Gastrocnemius medialis (tissue), 4 donors: ENCODE results near the gene DSE. TPM values are rescaled to one million over a fixed set of nuclear protein-coding genes. Genes with fewer than 3 reads are reported as not detected.
A peak's percentile ranks its signal among the peaks of the same experiment; 100 is the strongest.

ENCODE experiments used
- ATAC-seq, 2 donors: fragments of 150-250 bp; one replicate each; pipeline ENCODE4 v1.9.1; 2016
- DNase-seq, 2 donors: peaks; one replicate each; pipeline ENCODE4 v3.0.0-alpha.2; 2019
- H3K27ac ChIP-seq, 4 donors: fragments of 200-600 bp; sonication (generic); 1 replicate in 1 of 4; 2 replicates in 3 of 4; pipeline ENCODE4 v1.5.1; 2016 to 2018; ENCODE audit warnings: mild to moderate bottlenecking in 2 of 4, moderate library complexity in 1 of 4
- H3K27me3 ChIP-seq, 3 donors: fragments of 200-600 bp; sonication (generic) in 2 of 3; 1 replicate in 1 of 3; 2 replicates in 2 of 3; pipeline versions ENCODE4 v1.5.1 to v1.6.0; 2016 to 2019; ENCODE audit warnings: mild to moderate bottlenecking in 1 of 3, moderate library complexity in 1 of 3
- H3K36me3 ChIP-seq, 2 donors: fragments of 200-600 bp; sonication (generic) in 1 of 2; one replicate each; pipeline ENCODE4 v1.5.1; 2017 to 2018
- H3K4me1 ChIP-seq, 2 donors: fragments of 200-600 bp; sonication (generic) in 1 of 2; one replicate each; pipeline ENCODE4 v1.5.1; 2016 to 2017; ENCODE audit warnings: mild to moderate bottlenecking in 2 of 2
- H3K4me3 ChIP-seq, 4 donors: fragments of 200-600 bp; sonication (generic) in 3 of 4; 1 replicate in 1 of 4; 2 replicates in 3 of 4; pipeline ENCODE4 v1.5.1; 2016 to 2019; ENCODE audit warnings: mild to moderate bottlenecking in 2 of 4
- H3K9me3 ChIP-seq, 3 donors: fragments of 200-600 bp; sonication (generic) in 2 of 3; 1 replicate in 1 of 3; 2 replicates in 2 of 3; pipeline ENCODE4 v1.5.1; 2016 to 2019
- POLR2A ChIP-seq, 2 donors: fragments of 450-650 bp; IDR thresholded peaks; one replicate each; pipeline ENCODE4 v1.6.1; 2017; ENCODE audit warnings: antibody characterized with exemption in 2 of 2, mild to moderate bottlenecking in 2 of 2, moderate library complexity in 2 of 2
- in situ Hi-C, 4 donors: fragments of 200-750 bp; cut with MboI; loops; one replicate each; pipeline versions ENCODE4 v1.15.0 to v1.8.0; 2017; ENCODE audit warnings: low sequenced_read_pairs in 4 of 4
- intact Hi-C: fragments of 100-400 bp; cut with DNase I; formaldehyde crosslinking; loops from one replicate; pipeline ENCODE4 v1.15.1; 2023; ENCODE audit warnings: low total_unique reads
- total RNA-seq, 4 donors: library from RNA; depleted of rRNA; stranded (reverse); fragments of >200 nt; gene quantifications; one replicate each; pipeline versions ENCODE4 v1.1.0 to v1.2.3, GENCODE V29; 2016
- TF ChIP-seq, protein P1 (sequence below), 5 experiments: fragments of 450-650 bp in 3 of 5; fragments of 200-600 bp in 2 of 5; sonication (generic) in 2 of 5; IDR thresholded peaks in 4 of 5; conservative IDR thresholded peaks in 1 of 5; 1 replicate in 4 of 5; 2 replicates in 1 of 5; pipeline ENCODE4 v1.5.1; 2016 to 2019; ENCODE audit warnings: antibody characterized with exemption in 5 of 5, mild to moderate bottlenecking in 3 of 5, moderate library complexity in 3 of 5

The DSE gene
- total RNA-seq, 4 donors from 2014 or later = 9.6 to 14.8 (median 11.8) TPM

DNA sequence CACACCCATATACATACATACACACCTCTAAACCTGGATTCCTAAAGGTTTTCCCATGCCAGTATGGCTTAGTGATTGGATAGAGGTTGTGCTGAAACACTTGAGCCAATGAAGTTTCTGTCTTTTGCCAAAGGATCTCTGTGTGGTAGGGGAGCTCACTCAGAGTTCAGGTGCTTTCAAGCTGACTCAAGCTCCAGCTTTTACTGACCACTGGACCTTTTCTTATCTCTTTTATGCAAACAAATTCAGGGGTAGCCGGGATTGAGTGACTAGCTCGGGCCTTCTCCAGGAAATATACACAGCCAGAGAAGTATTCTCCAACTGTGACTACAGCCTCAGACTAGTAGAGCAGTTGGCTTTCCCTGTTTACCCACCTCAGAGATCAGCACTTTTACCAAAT is 21.5 kb upstream of the DSE start:
- Histone ChIP-seq H3K27me3 (no peaks in the 10 kb centered on the region), H3K36me3 (no peaks in the 10 kb centered on the region), H3K4me3 (no peak overlapping the region), H3K27ac (no peak overlapping the region), H3K4me1 (no peaks in the 10 kb centered on the region), H3K9me3 (no peaks in the 10 kb centered on the region)
- intact Hi-C loops (no loop called here), in situ Hi-C loops (no loop called here)
- no peak for DNase-seq
- no peak for TF ChIP-seq POLR2A (IDR thresholded peaks at IDR 0.05)
- TF ChIP-seq, protein P1, sequence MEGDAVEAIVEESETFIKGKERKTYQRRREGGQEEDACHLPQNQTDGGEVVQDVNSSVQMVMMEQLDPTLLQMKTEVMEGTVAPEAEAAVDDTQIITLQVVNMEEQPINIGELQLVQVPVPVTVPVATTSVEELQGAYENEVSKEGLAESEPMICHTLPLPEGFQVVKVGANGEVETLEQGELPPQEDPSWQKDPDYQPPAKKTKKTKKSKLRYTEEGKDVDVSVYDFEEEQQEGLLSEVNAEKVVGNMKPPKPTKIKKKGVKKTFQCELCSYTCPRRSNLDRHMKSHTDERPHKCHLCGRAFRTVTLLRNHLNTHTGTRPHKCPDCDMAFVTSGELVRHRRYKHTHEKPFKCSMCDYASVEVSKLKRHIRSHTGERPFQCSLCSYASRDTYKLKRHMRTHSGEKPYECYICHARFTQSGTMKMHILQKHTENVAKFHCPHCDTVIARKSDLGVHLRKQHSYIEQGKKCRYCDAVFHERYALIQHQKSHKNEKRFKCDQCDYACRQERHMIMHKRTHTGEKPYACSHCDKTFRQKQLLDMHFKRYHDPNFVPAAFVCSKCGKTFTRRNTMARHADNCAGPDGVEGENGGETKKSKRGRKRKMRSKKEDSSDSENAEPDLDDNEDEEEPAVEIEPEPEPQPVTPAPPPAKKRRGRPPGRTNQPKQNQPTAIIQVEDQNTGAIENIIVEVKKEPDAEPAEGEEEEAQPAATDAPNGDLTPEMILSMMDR (IDR thresholded peaks at IDR 0.05 in 4 of 5, conservative IDR thresholded peaks at IDR 0.05 in 1 of 5) = no peak
- no peak for ATAC-seq

DNA sequence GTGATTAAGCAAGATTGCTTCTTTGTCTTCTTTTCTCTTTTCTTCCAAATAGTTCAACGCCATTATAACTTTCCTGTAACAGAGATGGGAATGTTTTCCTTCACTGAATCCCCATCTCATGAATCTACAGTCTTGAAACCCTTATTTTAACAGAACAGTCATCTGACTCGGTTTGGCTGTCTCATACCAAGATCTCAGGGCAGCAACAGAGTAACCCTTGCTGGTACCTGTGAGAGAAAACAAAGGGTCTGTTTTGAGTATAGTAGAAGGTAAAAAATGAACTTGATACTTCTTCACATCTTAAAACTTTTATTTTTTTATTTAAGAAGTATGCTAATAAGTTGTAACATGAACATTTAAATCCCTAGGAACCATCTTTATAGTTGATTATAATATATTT is 19.6 kb upstream of the DSE start:
- DNase-seq (no peak), ATAC-seq (no peak)
- H3K36me3 ChIP-seq = no peaks in the 10 kb centered on the region
- H3K27me3 ChIP-seq = no peaks in the 10 kb centered on the region
- H3K4me3 ChIP-seq = no peak overlapping the region
- no peak for TF ChIP-seq POLR2A (IDR thresholded peaks at IDR 0.05)
- TF ChIP-seq, protein P1 (IDR thresholded peaks at IDR 0.05 in 4 of 5, conservative IDR thresholded peaks at IDR 0.05 in 1 of 5) = no peak
- peak overlapping the region in 3 of 4 donors; percentile 34 to 70 (median 55) for H3K27ac ChIP-seq
- no peaks in the 10 kb centered on the region for H3K4me1 ChIP-seq
- H3K9me3 ChIP-seq = no peaks in the 10 kb centered on the region
- in situ Hi-C loops = no loop called here
- intact Hi-C loops = no loop called here

DNA sequence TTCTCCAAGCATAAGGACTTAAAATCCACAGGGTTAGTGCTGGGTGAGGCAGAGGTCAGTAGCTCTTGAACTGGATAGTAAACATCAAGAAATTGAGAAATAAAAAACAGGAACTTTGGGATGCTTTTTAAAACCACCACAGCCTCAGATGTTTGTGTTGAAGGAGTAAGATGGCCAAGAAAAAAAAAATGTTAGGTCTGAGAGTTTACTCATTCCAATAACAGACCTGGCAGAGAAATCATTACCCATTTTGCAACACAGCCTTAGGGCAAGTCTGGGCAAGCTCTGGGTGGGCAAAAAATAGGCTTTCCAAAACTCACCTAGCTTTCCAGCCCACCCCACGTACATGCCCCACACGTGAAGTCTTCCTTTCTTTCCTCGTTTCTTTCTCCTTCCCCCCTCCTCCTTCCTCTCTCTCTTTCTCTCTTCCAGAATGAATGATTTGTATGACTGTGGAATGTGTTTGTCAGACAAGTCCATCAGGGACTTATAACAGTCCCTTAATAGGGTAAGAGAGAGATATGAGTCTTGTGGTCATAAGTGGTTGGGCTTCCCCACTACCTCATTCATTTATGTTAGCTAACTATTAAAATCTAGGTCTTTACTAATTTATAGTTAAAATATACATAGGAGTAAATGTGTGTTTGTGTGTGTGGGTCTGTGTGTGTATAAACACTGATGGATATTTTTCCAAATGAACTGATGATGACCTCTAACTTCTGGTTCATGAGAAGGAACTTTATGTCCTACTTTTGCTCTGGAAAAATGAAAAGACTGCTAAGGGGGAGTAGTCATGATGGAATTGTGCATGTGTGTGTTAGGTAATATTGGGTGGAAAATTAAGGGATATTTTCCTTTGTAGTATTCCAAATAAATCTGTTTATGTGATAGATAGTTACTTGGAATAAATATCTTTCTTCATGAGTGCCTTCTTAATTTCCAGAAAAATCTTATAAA is 18.0 kb upstream of the DSE start:
- Histone ChIP-seq H3K9me3 (no peaks in the 10 kb centered on the region), H3K4me3 (no peak overlapping the region), H3K36me3 (no peaks in the 10 kb centered on the region), H3K4me1 (no peaks in the 10 kb centered on the region), H3K27me3 (no peaks in the 10 kb centered on the region), H3K27ac (peak overlapping the region; percentile 27 to 72 (median 62))
- in situ Hi-C loops = no loop called here
- DNase-seq (peak in 1 of 2 donors; percentile 18), ATAC-seq (peak; percentile 80 to 82)
- no peak for TF ChIP-seq POLR2A (IDR thresholded peaks at IDR 0.05)
- TF ChIP-seq, protein P1 (IDR thresholded peaks at IDR 0.05 in 4 of 5, conservative IDR thresholded peaks at IDR 0.05 in 1 of 5) = no peak
- intact Hi-C loops = no loop called here

DNA sequence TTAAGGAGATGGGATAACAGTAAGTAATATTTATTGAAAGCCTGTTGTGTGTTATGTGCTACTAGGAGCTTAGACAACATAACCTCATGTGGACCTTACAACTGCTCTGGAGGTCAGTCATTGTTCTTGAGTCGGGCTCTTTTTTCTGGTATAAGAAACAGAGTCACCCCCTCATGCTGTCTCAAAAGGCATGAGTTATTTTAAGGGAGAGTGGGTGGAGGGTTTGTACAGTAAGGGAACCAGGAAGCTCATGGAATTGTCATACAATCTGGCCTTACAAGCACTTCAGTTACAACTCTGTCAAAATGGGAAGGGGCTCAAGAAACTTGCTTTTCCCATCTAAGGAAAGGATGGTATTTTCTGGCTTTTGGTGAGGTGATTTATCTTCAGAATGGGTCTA is 16.5 kb upstream of the DSE start:
- DNase-seq = no peak
- no peak overlapping the region for H3K4me3 ChIP-seq
- no peaks in the 10 kb centered on the region for H3K36me3 ChIP-seq
- in situ Hi-C loops = no loop called here
- intact Hi-C loops = no loop called here
- H3K27me3 ChIP-seq = no peaks in the 10 kb centered on the region
- ATAC-seq = no peak
- no peaks in the 10 kb centered on the region for H3K4me1 ChIP-seq
- no peak for TF ChIP-seq POLR2A (IDR thresholded peaks at IDR 0.05)
- TF ChIP-seq, protein P1 (IDR thresholded peaks at IDR 0.05 in 4 of 5, conservative IDR thresholded peaks at IDR 0.05 in 1 of 5) = no peak
- H3K27ac ChIP-seq = peak overlapping the region; percentile 27 to 72 (median 58)
- H3K9me3 ChIP-seq = no peaks in the 10 kb centered on the region
